Naive B cell (primary cell): ENCODE data around the gene EEPD1. TPM values are rescaled to one million over a fixed set of nuclear protein-coding genes. Genes with fewer than 3 reads are reported as not detected.

ENCODE experiments used
- ATAC-seq, 2 donors: fragments of 150-1000 bp; cut with Tn5 transposase; 2 replicates each; pipeline ENCODE4 v1.10.0; 2021; ENCODE audit warnings: low read depth in 2 of 2, mild to moderate bottlenecking in 2 of 2, moderate library complexity in 2 of 2
- DNase-seq: peaks from one replicate; pipeline ENCODE4 v3.0.0; 2022
- H3K27ac Mint-ChIP-seq, 6 donors: one replicate each; pipeline ENCODE4 v1.8.0; 2020 to 2022; ENCODE audit warnings: mild to moderate bottlenecking in 6 of 6, mixed read lengths in 6 of 6, moderate library complexity in 5 of 6, inconsistent platforms in 2 of 6
- H3K27me3 Mint-ChIP-seq, 3 donors: one replicate each; pipeline ENCODE4 v1.8.0; 2021 to 2022; ENCODE audit warnings: mixed read lengths in 3 of 3, mild to moderate bottlenecking in 1 of 3
- H3K36me3 Mint-ChIP-seq, 2 donors: one replicate each; pipeline ENCODE4 v1.8.0; 2020 to 2022; ENCODE audit warnings: mixed read lengths in 2 of 2, inconsistent platforms in 1 of 2, mild to moderate bottlenecking in 1 of 2
- H3K4me1 Mint-ChIP-seq, 3 donors: one replicate each; pipeline ENCODE4 v1.8.0; 2020 to 2022; ENCODE audit warnings: mixed read lengths in 3 of 3, inconsistent platforms in 1 of 3, mild to moderate bottlenecking in 1 of 3, moderate library complexity in 1 of 3
- H3K4me3 Mint-ChIP-seq, 8 donors: one replicate each; pipeline ENCODE4 v1.8.0; 2020 to 2022; ENCODE audit warnings: mild to moderate bottlenecking in 8 of 8, mixed read lengths in 8 of 8, moderate library complexity in 8 of 8, inconsistent platforms in 2 of 8
- H3K9me3 Mint-ChIP-seq, 7 donors: one replicate each; pipeline ENCODE4 v1.8.0; 2020 to 2022; ENCODE audit warnings: mixed read lengths in 7 of 7, mild to moderate bottlenecking in 5 of 7, inconsistent platforms in 2 of 7, moderate library complexity in 1 of 7
- polyA plus RNA-seq, 6 donors: library from polyadenylated mRNA; unstranded; fragments of 300-500 nt; fragmentation: Illumina TruSeq; gene quantifications; one replicate each; pipeline ENCODE4 v1.2.3, GENCODE V29; 2021; ENCODE audit warnings: low read depth in 6 of 6

The EEPD1 gene
- polyA plus RNA-seq, 6 donors from 2014 or later, result 0.18 to 0.25 (median 0.20) TPM; not detected in 3

- Mint-ChIP-seq H3K36me3 (no peaks in the 10 kb centered on the region), H3K27me3 (peaks cover 0 to 15% (median 13%) of the 10 kb centered on the region in 3 donors), H3K4me1 (no peaks in the 10 kb centered on the region), H3K9me3 (no peaks in the 10 kb centered on the region), H3K4me3 (no peak overlapping the region), H3K27ac (no peak overlapping the region)
- no peak for DNase-seq
- ATAC-seq, result no peak
Observed at GRCh38 chr7:36276428-36277248, 123.6 kb downstream of the EEPD1 start.

DNA sequence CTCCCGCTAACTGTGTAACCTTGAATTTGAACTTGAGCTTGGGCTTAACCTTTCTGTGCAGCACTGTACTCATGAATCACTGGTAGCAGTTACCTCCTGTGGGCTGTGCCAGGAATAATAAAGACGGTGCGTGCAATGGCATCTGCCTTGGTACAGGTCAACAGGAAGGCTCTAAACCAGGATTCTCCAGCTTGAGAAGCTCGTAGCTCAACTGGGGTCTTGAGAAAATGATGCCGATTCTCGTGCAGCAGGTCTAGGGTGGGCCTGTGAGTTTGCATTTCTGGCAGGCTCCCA is 124.1 kb downstream of the EEPD1 start:
- H3K9me3 Mint-ChIP-seq, result no peaks in the 10 kb centered on the region
- no peaks in the 10 kb centered on the region for H3K36me3 Mint-ChIP-seq

GRCh38 chr7:36278069-36278619 is 125.1 kb downstream of the EEPD1 start:
- ATAC-seq (no peak), DNase-seq (no peak)
- Mint-ChIP-seq H3K27ac (no peak overlapping the region), H3K4me3 (no peak overlapping the region), H3K4me1 (peaks cover 3 to 7% (median 4%) of the 10 kb centered on the region in 3 donors), H3K9me3 (no peaks in the 10 kb centered on the region), H3K36me3 (no peaks in the 10 kb centered on the region), H3K27me3 (peaks cover 0 to 15% (median 13%) of the 10 kb centered on the region in 3 donors)

More for the DNA sequence above, 124.1 kb downstream of the EEPD1 start:
- no peak overlapping the region for H3K4me3 Mint-ChIP-seq
- ATAC-seq (no peak), DNase-seq (no peak)
- no peaks in the 10 kb centered on the region for H3K4me1 Mint-ChIP-seq
- peaks cover 0 to 15% (median 13%) of the 10 kb centered on the region in 3 donors for H3K27me3 Mint-ChIP-seq
- H3K27ac Mint-ChIP-seq, result no peak overlapping the region

GRCh38 chr7:36278620-36279172 is 125.6 kb downstream of the EEPD1 start:
- no peak for ATAC-seq
- peaks cover 7 to 12% (median 9%) of the 10 kb centered on the region in 3 donors for H3K4me1 Mint-ChIP-seq
- H3K27ac Mint-ChIP-seq, result peak overlapping the region in 1 of 6 donors; percentile 27
- no peak for DNase-seq
- H3K27me3 Mint-ChIP-seq, result peaks cover 0 to 15% (median 13%) of the 10 kb centered on the region in 3 donors
- H3K4me3 Mint-ChIP-seq, result no peak overlapping the region
- H3K9me3 Mint-ChIP-seq, result no peaks in the 10 kb centered on the region
- H3K36me3 Mint-ChIP-seq, result no peaks in the 10 kb centered on the region

DNA sequence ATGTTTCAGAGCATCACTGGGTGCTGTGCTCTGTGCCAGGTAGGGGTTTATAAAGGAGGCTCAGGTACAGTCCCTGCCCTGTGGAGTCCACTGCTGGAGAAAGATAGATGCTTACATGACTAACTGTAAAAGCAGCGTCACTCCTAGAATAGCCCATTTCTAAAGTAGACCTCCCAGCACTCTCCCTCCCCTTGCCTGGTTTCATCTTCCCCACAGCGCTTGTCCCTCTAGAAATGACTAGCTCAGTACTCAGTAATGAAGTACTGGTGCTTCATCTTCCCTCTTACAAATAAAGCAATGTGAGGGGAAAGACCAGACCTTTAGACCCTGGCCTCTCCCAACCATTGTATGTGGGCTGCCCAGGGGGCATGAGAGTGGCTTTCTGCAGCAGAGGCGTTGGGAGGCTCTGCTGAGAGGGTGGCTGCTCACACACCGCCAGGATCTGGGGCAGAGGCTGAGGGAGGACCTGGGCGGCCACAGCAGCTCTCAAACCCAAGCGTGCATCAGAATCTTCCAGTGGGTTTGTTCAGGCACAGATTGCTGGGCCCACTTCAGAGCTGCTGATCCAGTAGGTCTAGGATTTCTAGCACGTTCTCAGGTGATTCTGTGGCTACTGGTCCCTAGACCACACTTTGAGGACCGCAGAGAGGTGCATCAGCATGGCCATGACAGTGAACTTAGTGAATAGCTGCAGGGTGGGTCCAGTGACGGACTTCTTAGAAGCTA is 126.3 kb downstream of the EEPD1 start:
- Mint-ChIP-seq H3K27me3 (peaks cover 0 to 15% (median 13%) of the 10 kb centered on the region in 3 donors), H3K4me1 (peaks cover 14 to 19% (median 16%) of the 10 kb centered on the region in 3 donors), H3K27ac (no peak overlapping the region), H3K9me3 (no peaks in the 10 kb centered on the region), H3K36me3 (no peaks in the 10 kb centered on the region), H3K4me3 (no peak overlapping the region)
- DNase-seq (no peak), ATAC-seq (no peak)

DNA sequence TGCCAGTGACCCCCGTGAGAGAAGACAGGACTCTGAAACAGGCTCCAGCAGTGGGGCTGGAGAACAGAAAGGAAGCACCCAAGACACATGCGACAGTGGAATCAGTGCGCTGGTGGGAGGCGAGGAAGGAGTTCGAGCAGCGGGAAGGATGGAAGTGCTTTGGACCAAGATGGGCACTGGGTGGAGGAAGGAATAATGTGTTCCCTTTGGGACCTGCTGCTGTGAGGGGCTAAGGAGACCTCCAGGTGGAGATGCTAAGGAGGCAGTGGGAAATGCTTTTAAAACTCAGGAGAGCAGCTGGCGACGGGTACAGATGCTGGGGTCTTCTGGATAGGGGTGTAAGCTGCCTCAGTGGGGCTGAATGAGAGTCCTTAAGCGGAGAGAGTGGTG is 126.9 kb downstream of the EEPD1 start:
- Mint-ChIP-seq H3K36me3 (no peaks in the 10 kb centered on the region), H3K27me3 (peaks cover 0 to 15% (median 13%) of the 10 kb centered on the region in 3 donors), H3K9me3 (no peaks in the 10 kb centered on the region), H3K4me3 (no peak overlapping the region), H3K27ac (no peak overlapping the region), H3K4me1 (peaks cover 15 to 23% (median 18%) of the 10 kb centered on the region in 3 donors)
- DNase-seq (no peak), ATAC-seq (no peak)

GRCh38 chr7:36280840-36281812 is 128.1 kb downstream of the EEPD1 start:
- H3K27ac Mint-ChIP-seq, result no peak overlapping the region
- no peak for ATAC-seq
- no peaks in the 10 kb centered on the region for H3K36me3 Mint-ChIP-seq
- DNase-seq, result no peak
- H3K4me3 Mint-ChIP-seq, result no peak overlapping the region
- peaks cover 16 to 29% (median 21%) of the 10 kb centered on the region in 3 donors for H3K4me1 Mint-ChIP-seq
- no peaks in the 10 kb centered on the region for H3K9me3 Mint-ChIP-seq
- H3K27me3 Mint-ChIP-seq, result peaks cover 0 to 15% (median 13%) of the 10 kb centered on the region in 3 donors

GRCh38 chr7:36281945-36282717 is 129.1 kb downstream of the EEPD1 start:
- no peak for DNase-seq
- H3K9me3 Mint-ChIP-seq, result no peaks in the 10 kb centered on the region
- H3K36me3 Mint-ChIP-seq, result no peaks in the 10 kb centered on the region
- no peak for ATAC-seq
- peaks cover 22 to 35% (median 29%) of the 10 kb centered on the region in 3 donors for H3K4me1 Mint-ChIP-seq
- H3K27me3 Mint-ChIP-seq, result peaks cover 0 to 15% (median 13%) of the 10 kb centered on the region in 3 donors
- no peak overlapping the region for H3K4me3 Mint-ChIP-seq
- H3K27ac Mint-ChIP-seq, result no peak overlapping the region

DNA sequence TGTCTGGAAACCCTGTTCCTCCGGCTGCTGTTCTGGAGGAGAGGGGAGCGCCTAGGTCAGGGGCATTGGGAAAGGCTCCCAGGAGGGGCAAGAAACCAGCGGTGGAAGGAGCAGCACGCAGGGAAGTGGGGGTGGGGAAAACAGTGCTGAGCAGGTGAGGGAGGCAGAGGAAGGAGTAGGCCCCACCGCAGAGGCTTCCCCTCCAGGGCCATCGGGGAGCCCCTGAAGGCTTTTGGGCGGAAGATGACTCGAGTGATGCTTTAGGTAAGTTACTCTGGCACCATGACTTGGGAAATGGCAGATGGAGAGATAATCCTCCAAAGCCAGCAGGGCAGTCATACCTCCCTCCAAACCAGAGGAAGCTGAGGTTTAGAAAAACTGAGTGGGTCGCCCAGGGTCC is 130.1 kb downstream of the EEPD1 start:
- peak overlapping the region in 2 of 6 donors; percentile 36 to 48 for H3K27ac Mint-ChIP-seq
- no peaks in the 10 kb centered on the region for H3K36me3 Mint-ChIP-seq
- no peaks in the 10 kb centered on the region for H3K9me3 Mint-ChIP-seq
- peaks cover 33 to 46% (median 39%) of the 10 kb centered on the region in 3 donors for H3K4me1 Mint-ChIP-seq
- H3K4me3 Mint-ChIP-seq, result peak overlapping the region in 1 of 8 donors; percentile 16
- H3K27me3 Mint-ChIP-seq, result peaks cover 0 to 15% (median 13%) of the 10 kb centered on the region in 3 donors
- DNase-seq (no peak), ATAC-seq (no peak)

- peak; percentile 82 to 87 for ATAC-seq
- peaks cover 36 to 49% (median 41%) of the 10 kb centered on the region in 3 donors for H3K4me1 Mint-ChIP-seq
- no peaks in the 10 kb centered on the region for H3K9me3 Mint-ChIP-seq
- peak overlapping the region in 3 of 8 donors; percentile 37 to 54 (median 45) for H3K4me3 Mint-ChIP-seq
- H3K27me3 Mint-ChIP-seq, result peaks cover under 1 to 15% (median 13%) of the 10 kb centered on the region in 3 donors
- no peaks in the 10 kb centered on the region for H3K36me3 Mint-ChIP-seq
- DNase-seq, result peak; percentile 69
- H3K27ac Mint-ChIP-seq, result peak overlapping the region in 3 of 6 donors; percentile 36 to 70 (median 68)
Observed at GRCh38 chr7:36283711-36284130, 130.7 kb downstream of the EEPD1 start.

- no peak overlapping the region for H3K4me3 Mint-ChIP-seq
Observed at GRCh38 chr7:36284456-36285090, 131.5 kb downstream of the EEPD1 start.

More at GRCh38 chr7:36284456-36285090, 131.5 kb downstream of the EEPD1 start:
- Mint-ChIP-seq H3K4me1 (peaks cover 36 to 51% (median 41%) of the 10 kb centered on the region in 3 donors), H3K27me3 (peaks cover 5 to 9% (median 7%) of the 10 kb centered on the region in 3 donors), H3K36me3 (no peaks in the 10 kb centered on the region), H3K27ac (peak overlapping the region in 1 of 6 donors; percentile 54), H3K9me3 (no peaks in the 10 kb centered on the region)
- DNase-seq (no peak), ATAC-seq (no peak)
